GM21737 (cell line): Measurements from ENCODE around the gene TP73.

Experiments used
- ATAC-seq: cut with Tn5 transposase; IDR thresholded peaks from one replicate; pipeline ENCODE4 v1.9.1; 2021; ENCODE audit warnings: mild to moderate bottlenecking, moderate library complexity; ENCODE audit not compliant: unreplicated experiment

Gene TP73

DNA sequence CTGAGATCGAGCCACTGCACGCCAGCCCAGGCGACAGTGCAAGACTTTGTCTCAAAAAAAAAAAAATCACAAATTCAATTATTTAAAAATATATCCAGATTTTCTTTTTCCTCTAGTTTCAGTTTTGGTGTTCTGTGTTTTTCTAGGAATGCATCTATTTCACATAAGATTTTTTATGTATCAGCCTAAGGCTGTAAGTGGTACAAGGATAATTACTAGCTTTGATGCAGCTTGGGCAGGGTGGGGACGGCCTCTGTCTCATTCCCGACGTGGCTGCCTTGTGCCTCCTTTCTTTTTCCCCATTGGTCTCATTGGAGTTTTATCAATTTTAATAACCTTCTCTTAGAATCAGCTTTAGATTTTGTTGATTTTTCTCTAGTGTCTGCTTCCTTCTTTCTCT, 106.8 kb downstream of the TP73 start:
- no peak for ATAC-seq

DNA sequence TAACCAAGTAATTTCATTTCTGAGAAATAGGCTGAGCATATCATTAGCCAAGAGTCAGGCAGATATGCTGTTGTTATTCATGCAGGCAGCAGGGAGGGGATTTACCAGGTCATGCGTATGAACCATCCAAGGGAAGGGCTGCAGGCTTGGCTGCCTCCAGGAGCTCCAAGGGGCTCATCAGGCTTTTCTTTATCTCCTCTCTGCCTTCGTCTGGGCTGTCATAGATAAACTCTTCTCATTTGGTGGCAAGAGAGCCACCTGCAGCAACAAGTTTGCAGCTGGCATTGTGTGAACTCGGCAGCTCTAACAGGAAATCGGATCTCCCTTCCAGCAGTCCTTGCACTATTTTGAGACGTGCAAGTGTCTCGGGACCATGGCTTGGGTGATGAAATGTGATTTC, 107.5 kb downstream of the TP73 start:
- ATAC-seq = no peak

DNA sequence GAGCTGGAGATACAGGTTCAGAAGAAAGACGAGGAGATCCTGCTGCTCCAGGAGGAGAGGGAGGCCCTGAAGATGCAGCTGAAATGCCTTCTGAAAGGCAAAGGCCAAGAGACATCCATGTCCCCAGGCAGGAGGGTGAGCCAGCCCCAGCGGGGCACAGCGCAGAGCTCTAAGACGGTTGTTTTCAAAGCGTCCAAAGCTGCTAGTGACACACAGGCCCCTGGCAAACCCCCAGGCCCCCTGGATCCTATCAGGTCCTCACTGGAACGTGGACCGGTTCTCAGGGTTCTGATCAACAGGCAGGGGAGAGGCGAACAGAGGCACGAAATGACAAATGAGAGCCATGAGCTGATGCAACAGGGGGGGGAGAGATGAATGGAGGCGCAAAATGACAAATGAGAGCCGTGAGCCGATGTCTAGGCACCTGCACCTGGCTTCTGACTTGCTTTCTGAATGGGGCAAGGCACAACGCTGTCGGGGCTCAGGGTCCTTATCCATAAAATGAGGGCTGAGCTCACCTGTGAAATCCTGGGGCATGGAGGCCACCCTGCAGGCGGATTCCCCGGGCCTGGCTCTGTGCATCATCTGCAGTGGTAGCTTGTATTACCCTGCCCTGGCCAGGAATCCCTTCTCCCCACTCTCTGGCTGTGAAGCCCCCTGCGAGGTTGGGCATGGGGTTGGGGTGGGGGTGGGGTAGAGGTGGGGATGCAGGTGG, 109.1 kb downstream of the TP73 start:
- no peak for ATAC-seq

DNA sequence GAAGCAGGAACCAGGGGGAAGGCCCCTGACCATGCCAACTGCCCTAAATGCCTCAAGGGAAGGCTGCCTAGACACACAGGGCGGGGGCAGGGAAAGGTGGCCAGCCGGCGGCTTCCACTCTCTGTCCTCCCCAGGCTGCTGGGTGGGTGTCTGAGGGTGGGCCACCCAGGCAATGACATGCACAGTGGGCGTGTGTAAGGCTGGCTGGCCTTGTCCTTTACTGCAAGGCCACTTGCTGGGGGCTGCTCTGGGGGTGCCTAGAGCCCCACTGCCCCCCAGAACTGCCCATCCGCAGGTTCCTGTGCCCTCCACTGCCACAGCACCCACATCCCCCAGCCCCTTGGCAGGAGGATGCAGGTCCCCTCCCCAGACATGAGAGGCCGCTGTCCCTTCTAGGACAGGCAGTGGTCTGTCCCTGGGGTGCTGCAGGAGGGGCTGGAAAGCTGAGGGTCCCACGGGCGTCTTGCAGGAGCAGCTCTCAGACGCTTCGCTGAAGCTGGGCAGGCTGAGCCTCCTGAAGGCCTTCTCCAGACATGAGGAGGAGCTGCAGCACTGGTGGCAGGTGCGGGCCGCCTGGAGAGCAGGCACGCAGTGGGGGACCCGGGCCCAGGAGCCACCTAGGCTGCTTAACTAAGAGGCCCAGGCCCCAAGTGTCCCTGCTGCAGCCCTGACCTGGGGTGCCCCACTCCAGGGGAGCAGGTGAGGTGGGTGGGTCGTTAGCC, 110.0 kb downstream of the TP73 start:
- no peak for ATAC-seq

DNA sequence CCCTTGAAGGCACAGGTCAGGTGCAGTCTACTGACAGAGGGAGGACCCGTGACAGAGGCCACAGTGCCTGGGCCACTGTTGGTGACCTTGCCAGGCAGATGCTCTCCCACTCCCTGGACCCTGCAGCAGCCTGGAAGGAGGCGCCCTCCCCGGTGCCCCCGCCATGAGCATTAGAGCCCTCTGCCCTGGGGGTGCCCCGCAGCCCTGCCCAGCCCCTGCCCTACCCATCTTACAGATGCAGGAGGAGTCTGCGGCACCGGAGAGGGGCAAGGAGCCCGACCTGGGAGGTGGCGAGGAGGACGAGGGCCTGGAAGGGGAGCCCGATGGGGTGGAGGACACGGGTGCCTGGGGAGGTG, 110.5 kb downstream of the TP73 start:
- no peak for ATAC-seq

DNA sequence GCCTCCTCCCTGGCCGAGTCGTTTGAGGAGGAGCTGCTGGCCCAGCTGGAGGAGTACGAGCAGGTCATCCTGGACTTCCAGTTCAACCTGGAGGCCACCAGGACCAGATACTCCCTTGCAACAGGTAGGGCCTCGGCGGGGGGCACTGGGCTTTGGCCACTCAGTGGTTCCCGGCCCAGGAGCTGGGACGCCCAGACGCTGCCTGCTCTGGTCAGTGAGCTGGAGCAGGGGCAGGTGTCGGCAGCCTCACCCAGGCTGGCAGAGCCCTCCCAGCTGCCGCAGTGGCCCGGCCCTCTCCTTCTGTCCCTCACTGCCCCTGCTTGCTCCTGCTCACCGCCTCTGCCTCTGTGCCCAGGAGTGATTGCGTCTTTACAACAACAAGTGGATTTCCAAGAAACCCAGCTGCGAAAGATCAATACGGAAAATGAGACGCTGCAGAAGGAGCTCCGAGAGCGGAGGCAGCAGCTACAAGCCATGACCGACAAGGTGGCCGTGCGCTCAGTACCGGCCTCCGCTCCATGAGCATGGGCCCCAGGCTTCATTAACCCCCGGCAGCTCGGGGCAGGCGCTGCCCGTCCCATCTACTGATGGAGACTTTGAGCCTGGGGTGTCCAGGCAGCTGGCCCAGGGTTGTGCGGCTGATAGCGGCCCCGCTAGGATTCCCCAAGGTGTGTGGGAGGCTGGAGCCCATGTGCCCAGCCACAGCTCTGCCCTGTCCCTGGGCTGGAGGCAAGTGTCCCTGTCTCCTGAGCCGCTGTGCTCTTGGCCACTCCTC, 111.2 kb downstream of the TP73 start:
- ATAC-seq = no peak

DNA sequence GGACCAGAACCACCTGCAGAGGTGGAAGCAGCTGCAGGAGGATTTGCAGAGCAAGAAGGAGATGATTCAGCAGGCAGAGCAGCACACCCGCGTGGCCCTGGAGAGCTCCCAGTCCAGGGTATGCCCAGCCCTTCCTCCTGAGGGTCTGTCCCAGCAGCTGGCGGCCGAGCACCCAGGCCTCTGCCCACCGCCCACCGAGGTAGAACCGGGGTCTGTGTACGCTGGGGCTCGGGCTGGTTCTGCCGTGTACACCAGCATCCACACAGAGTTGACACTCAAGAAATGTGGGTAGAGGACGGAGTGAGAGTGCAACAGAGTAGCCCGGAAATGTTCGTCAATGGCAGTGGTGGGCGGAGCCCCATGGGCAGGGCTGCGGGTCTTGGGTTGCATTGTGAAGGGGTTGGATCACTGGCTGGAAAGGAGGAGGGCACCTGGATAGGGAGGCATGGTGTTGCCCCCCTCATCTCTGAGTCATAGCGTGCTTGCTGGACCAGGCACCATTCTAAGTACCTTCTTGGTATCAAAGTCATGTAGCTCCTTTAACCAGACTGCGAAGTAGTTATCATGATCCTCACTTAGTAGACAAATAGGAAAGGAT, 115.1 kb downstream of the TP73 start:
- ATAC-seq = no peak

DNA sequence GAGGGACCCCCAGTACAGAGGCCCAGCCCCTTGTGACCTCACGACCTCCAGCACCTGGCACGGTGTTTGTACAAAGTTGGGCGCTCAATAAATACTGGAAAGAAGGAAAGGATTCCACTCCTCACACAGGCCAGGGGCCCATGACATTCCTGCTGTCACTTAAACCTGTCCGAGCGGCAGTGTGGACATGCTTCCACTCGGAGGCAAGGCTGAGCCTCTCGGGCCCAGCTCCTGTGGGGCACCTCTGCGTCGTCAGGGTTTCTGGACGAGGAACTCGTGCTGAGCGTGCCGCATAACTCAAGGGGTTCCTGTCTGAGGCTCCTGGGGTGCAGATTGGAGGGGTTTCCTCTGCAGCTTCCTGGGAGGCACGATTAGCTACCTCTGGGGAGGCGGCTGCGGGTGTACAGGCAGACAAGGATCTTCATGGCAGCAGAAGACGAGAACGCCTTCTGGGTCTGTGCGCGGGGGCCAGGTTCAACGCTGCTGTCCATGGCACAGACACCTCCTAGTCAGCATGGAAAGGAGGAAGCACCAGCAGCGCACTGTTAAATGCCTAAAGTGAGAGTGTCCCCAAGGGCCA, 116.6 kb downstream of the TP73 start:
- no peak for ATAC-seq

DNA sequence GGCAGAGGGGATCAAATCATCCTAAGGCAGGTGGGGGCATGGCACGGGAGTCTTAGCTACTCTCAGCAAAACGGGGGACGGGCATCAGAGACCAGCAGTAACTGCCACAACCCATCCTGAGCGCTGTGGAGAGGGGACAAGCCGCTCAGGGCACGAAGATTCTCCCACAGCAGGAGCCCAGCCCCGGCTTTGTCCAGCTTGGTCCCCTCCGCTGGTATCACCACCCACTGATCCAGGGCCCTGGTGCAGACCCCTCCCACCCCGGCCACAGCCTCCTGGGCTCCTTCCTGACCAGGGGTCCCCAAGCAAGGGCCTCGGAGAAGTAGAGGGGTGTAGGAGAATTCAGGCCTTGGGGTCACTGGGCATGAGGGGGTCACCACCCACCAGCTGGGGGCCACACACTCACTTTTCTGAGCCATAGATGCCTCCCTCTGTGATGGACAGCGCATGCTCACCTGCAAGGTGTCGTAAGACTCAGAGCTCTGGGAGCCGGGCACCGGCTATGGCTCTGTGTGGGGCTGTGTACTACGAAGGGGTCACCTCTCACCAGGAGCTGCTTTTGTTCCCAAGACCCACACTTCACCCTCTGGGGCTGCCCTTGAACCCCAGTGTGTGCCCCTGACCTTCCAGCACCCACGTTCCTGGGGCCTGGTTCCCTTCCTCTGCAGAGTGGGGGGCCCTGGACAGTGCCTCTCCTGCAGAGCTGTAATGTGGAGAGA, 117.9 kb downstream of the TP73 start:
- no peak for ATAC-seq

DNA sequence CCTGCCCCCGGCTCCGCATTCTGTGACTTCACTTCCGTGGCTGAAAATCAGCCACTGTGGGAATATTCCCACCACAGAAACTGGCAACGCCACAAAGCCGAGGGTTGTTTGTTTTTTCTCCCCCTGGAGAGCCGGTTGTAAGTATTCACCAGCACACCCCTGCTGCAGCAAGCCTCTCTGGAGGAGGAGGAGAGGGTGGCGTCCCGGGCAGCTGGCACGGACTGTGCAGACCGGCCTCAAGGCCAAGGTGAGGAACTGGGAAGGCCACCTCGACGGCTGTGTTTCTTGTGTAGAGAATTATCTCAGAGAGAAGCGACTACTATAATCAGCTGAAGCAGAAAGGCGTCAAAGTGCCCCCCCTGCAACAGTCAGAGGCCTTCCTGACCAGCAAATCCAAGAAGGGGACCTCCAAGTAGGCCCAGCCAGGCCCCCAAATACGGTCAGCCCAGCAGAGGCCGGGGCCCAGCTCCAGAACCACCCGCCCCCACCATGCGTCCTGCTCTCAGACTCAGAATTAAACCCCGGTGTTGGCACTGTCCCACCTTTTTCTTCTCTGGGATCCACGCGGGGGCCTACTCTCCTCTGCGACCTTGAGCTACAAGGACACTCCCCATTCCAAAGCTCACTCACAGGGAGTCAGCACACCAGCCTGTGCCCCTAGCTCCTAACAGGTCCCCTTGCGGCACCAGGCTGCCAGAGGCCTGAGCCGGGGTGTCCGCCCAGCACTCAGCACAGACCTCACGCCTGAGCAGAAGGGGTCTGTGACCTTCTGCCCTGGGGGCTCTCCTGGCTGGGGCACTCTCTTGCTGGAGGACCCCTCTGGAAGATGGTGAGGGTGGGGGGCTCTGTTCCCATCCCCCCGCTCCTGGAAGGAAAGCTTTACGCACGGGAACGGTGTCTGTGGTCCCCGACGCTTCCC, 119.1 kb downstream of the TP73 start:
- ATAC-seq = no peak

DNA sequence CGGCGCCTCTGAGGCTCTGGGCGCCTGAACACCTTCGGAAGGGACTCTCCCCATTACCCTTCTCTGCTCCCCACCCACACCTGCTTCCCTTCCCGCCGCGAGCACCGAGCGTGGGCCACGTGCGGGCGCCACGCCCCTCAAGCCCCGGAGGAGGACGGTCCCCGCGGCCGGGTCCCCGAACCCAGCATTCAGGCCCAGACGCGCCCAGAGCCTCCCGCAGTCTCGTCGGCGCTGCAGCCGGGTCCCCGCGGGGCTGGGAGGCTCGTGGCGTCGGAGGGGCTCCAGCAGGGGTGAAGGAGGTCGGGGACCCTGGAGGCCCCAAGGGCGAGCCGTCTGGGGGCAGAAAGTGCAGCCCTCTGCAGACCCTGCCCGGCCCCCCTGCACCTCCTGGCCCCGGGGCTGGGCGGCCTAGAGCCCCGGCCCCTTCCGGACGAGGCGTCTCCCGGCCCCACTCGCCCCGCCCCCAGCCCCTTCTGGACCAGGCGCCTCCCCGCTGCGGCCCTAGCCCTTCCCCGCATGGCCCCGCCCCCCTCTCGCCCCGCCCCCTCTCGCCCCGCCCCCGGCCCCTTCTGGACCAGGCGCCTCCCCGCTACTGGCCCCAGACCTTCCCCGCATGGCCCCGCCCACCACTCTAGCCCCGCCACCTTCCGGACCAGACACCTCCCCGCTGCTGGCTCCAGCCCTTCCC, 119.9 kb downstream of the TP73 start:
- ATAC-seq = peak; percentile 64

DNA sequence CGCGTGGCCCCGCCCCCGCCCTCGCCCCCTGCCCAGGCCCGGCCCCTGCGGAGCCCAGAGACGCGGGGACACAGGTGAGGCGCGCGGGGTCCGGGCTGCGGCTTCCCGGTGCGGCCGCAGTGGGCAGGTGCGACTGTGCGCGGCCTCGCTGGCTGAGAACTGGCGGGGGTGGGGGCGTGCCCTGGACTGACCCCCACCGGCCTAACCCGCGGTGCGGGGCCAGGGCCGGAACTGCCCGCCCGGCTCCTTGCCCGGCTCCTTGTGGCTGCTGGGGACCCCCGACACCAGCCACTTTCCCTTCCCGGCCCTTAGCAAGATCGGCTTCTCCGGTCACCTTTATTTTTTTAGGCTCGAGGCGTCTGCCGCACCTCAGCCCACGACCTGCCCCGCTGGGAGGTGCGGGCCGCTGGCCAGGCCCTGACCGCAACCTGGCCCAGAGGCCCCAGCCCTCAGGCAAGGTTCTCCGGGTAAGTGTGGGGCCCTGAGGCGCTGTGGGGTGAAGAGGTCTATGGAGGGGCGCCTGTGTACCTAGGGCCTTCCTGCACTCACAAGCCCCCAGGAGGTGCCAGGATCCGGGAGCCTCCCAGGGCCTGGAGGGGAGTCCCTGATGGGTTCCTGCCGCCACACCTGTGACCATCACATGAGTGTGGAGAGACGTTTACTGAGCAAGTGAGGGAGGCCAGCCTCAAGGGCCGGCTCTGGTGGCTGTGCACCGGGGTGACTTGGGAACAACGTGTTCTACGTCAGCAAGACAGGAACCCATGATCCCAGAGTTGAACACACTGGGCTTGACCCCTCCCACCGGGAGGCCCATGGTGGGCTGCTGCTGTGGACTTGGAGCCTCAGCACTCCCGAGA, 120.6 kb downstream of the TP73 start, which contains the start of gene SMIM1:
Gene SMIM1, plus strand, starts transcription at position 35 of the 857 bp plus-strand sequence. CDS start 2,625 bp downstream, outside the sequence.
- peak; percentile 16 for ATAC-seq

DNA sequence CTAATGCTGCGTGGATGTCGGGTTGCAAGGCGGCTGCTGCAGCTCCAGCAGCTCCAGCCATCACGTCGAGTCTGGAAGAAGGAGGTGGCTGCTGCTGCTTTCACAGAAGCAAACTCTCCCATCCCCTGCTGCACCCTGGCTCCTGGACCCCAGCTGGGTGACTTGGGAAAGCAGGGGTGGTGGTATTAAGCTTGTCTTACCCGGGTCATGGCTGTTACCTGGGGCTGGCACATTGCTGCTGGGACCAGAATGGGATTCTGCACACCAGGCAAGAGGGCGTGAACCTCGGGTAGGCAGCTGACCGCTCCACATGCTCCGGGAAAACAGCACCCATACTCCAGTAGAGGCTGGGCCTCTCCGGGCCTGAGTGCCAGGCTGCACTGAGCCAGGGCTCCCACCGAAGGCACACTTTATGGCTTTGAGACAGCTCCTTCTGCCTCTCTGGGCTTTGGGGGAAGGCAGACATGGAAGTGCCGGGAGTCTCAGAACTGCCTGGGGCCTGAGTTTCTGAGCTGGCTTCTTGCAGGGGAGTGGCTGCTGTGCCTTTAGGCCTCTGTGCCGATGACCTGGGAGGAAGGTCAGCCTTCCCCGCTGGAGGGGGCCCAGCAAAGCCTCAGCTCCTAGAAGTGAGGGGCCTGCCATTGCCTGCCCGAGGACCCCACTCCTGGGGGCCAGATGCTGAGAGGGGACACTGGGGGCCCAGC, 121.4 kb downstream of the TP73 start:
- no peak for ATAC-seq

DNA sequence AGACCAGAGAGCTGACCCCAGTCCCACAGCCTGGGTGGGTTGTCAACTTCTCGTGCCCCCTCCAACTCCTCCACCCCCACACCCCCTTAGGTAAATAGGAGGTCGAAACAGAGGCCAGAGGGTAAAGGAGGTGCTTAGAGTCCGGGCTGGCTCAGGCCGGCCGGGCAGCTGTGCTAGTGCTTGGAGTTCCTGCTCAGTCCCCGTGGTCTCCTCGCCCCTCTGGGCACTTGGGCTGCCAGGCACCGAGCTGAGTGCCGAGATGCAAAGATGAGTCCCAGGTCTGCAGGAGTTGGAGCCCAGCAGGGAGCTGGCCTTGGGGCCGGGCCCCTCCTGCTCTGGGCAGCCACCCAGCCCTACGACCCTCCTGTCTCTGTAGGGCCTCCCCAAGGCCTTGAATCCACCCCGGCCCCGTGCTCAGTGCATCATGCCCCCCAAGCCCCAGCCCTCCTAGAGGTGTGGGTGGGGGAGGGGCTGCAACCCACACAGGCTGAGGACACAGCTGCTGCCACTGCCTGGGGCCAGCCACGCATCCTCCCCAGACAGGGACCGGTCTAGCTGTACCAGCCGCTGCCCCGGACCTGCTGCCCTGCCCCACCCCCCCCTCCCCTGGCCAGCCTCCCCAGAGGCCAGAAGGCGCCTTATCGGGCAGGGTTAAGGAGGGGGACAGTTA, 122.1 kb downstream of the TP73 start:
- no peak for ATAC-seq

DNA sequence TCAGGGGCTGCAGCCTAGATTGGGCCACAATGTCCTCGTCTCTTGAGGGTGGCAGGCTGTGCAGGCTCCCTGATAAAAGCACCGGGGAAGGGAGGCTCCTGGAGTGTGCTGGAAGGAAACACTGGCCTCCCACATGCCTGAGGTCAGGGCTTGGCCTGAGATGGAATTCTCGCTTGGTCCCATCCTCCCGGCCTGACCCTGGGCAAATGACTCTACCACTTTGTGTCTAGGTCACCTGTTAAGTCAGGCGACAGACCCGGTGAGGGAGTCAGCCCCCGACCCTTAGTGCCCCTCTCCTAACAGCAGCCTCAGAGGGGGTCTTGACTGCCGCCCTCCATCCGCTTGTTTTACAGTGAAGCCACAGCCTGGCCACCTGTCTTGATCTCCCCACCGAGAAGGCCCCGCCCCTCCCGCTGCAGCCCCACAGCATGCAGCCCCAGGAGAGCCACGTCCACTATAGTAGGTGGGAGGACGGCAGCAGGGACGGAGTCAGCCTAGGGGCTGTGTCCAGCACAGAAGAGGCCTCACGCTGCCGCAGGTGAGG, 122.7 kb downstream of the TP73 start:
- no peak for ATAC-seq

DNA sequence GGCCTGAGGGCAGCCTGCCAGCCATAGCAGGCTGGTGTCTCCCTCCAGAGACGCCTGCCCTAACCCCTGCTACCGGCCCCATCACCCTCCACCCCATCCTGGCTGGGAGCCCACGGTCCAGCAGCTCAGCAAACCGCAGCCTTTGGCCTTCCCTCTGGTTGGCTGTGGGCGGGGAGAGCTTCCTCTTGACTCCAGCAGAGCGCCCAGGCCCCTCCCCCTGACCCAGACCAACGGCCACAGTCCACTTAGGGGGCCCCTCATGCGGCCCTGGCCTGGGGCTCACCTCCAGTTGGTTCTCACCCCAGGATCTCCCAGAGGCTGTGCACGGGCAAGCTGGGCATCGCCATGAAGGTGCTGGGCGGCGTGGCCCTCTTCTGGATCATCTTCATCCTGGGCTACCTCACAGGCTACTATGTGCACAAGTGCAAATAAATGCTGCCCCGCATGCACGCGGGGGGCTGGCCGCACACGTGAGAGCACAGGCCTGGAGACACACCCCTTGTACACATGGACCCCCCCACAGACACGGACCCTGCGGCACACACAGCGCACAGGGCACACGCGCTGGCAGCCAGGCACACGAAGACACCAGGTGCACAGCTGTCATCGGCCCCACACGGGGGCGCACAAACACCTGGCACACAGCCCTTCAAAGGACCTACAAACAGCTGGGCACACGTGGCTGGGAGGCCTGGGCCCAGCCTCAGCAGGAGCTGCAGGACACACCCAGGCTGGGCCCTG, 123.3 kb downstream of the TP73 start:
- ATAC-seq = no peak
